ENCODE data around the gene JUP. TPM values are rescaled to one million over a fixed set of nuclear protein-coding genes. Genes with fewer than 3 reads are reported as not detected.
A peak's percentile ranks its signal among the peaks of the same experiment; 100 is the strongest.

Gene JUP
- total and polyA plus RNA-seq, 2 of the 13 experiments (the other 11 are each of a cell fraction or from before 2014, with no cell fraction given) = 12.1 to 20.6 TPM

GRCh38 chr17:41812381-41813151, 26.1 kb upstream of the JUP start, which contains the start of gene FKBP10 (continued):
- TF ChIP-seq CCDC6 (CRISPR knock-in tag; IDR thresholded peaks at IDR 0.05) = 0 out of 2 replicates have a peak, but pooled peaks have one; percentile 32
- no peak for TF ChIP-seq RNF2 (conservative IDR thresholded peaks at IDR 0.05; ENCODE audit: low read depth)
- peak; percentile 32 for TF ChIP-seq BCL6 (CRISPR knock-in tag; IDR thresholded peaks at IDR 0.05)
- TF ChIP-seq ISL2 (CRISPR knock-in tag; IDR thresholded peaks at IDR 0.05) = no peak; the same call in none of the 2 replicates
- TF ChIP-seq ZNF761 (CRISPR knock-in tag; conservative IDR thresholded peaks at IDR 0.05) = peak; percentile 71
- no peak; the same call in 1 of the 2 replicates for TF ChIP-seq GZF1 (CRISPR knock-in tag; IDR thresholded peaks at IDR 0.05)
- TF ChIP-seq AGO2 (optimal IDR thresholded peaks at IDR 0.05; ENCODE audit: low read depth, low read length) = peak; percentile 80
- no peak for TF ChIP-seq ZKSCAN5 (CRISPR knock-in tag; IDR thresholded peaks at IDR 0.05)
- TF ChIP-seq MEF2D (CRISPR knock-in tag; IDR thresholded peaks at IDR 0.05) = no peak
- 0 out of 2 replicates have a peak, but pooled peaks have one; percentile 1 for TF ChIP-seq ZNF839 (CRISPR knock-in tag; IDR thresholded peaks at IDR 0.05; ENCODE audit: borderline replicate concordance)
- TF ChIP-seq UBTF (CRISPR knock-in tag; IDR thresholded peaks at IDR 0.05) = no peak; the same call in 1 of the 2 replicates
- TF ChIP-seq POGZ (CRISPR knock-in tag; IDR thresholded peaks at IDR 0.05) = no peak; the same call in 1 of the 2 replicates
- no peak for TF ChIP-seq SRSF1 (optimal IDR thresholded peaks at IDR 0.05; ENCODE audit: low read depth, low read length)
- no peak for TF ChIP-seq ZNF773 (CRISPR knock-in tag; IDR thresholded peaks at IDR 0.05; ENCODE audit: borderline replicate concordance)
- TF ChIP-seq ZNF619 (CRISPR knock-in tag; IDR thresholded peaks at IDR 0.05) = 0 out of 2 replicates have a peak, but pooled peaks have one; percentile 20
- TF ChIP-seq ATF7-NPFF (CRISPR knock-in tag; IDR thresholded peaks at IDR 0.05; ENCODE audit: low read depth) = no peak
- no peak for TF ChIP-seq ZFP90 (CRISPR knock-in tag; IDR thresholded peaks at IDR 0.05; ENCODE audit: borderline replicate concordance)
- TF ChIP-seq PAWR (CRISPR knock-in tag; IDR thresholded peaks at IDR 0.05; ENCODE audit: borderline replicate concordance) = no peak
- no peak for TF ChIP-seq HHEX (CRISPR knock-in tag; IDR thresholded peaks at IDR 0.05)
- TF ChIP-seq REXO4 (CRISPR knock-in tag; IDR thresholded peaks at IDR 0.05; ENCODE audit: borderline replicate concordance) = no peak
- TF ChIP-seq HDAC6 (IDR thresholded peaks at IDR 0.05; ENCODE audit: low read depth, low read length) = no peak
- no peak for TF ChIP-seq ZNF33A (CRISPR knock-in tag; IDR thresholded peaks at IDR 0.05; ENCODE audit: borderline replicate concordance)
- TF ChIP-seq MEIS2 (CRISPR knock-in tag; IDR thresholded peaks at IDR 0.05) = no peak
- TF ChIP-seq TRIM22 (IDR thresholded peaks at IDR 0.05) = no peak
- no peak for TF ChIP-seq ZNF10 (CRISPR knock-in tag; IDR thresholded peaks at IDR 0.05; ENCODE audit: borderline replicate concordance, low read depth)
- peak; percentile 62 for TF ChIP-seq DRAP1 (CRISPR knock-in tag; IDR thresholded peaks at IDR 0.05)
- peak; percentile 16; the same call in 1 of the 2 replicates for TF ChIP-seq CBX5 (CRISPR knock-in tag; IDR thresholded peaks at IDR 0.05; ENCODE audit: borderline replicate concordance)
